H1 (cell line): Measurements from ENCODE around the gene UGGT2. TPM values are rescaled to one million over a fixed set of nuclear protein-coding genes. Genes with fewer than 3 reads are reported as not detected.

Experiments used
- CTCF ChIA-PET: fragments of 300-600 bp; sonication (Branson Sonifier 250); formaldehyde crosslinking; loops from one replicate; lab custom pipeline; 2021; ENCODE audit not compliant: partially characterized antibody; lab: Charles Lee
- POLR2A ChIA-PET: fragments of 300-600 bp; sonication (Branson Sonifier 250); formaldehyde crosslinking; loops from one replicate; lab custom pipeline; 2021; ENCODE audit warnings: inconsistent platforms; ENCODE audit not compliant: partially characterized antibody; lab: Charles Lee
- DNase-seq, 2 experiments: peaks; one replicate each; pipeline versions ENCODE4 v3.0.0 to v3.0.0-alpha.2; 2010 to 2022; ENCODE audit warnings: low spot score in 2 of 2, low read depth in 1 of 2, mixed read lengths in 1 of 2
- FAIRE-seq: peaks from 2 replicates; lab custom pipeline; 2011; peaks lifted over from hg19 to GRCh38; lab: Jason Lieb, UNC
- H2AFZ ChIP-seq: 2 replicates; pipeline ENCODE4 v1.8.1; 2012; ENCODE audit warnings: low read length, inconsistent platforms
- H2AK5ac ChIP-seq: 2 replicates; pipeline ENCODE4 v1.6.1; 2013; ENCODE audit warnings: low read depth, low read length
- H2BK120ac ChIP-seq: replicated peaks from 2 replicates; pipeline ENCODE3; 2013; ENCODE audit warnings: low read depth, low read length, inconsistent platforms
- H2BK12ac ChIP-seq: 2 replicates; pipeline ENCODE4 v1.6.1; 2013; ENCODE audit warnings: low read depth, low read length
- H2BK15ac ChIP-seq: 2 replicates; pipeline ENCODE4 v1.6.1; 2013; ENCODE audit warnings: low read length
- H2BK20ac ChIP-seq: 2 replicates; pipeline ENCODE4 v1.6.1; 2013; ENCODE audit warnings: low read length
- H2BK5ac ChIP-seq: 2 replicates; pipeline ENCODE4 v1.6.1; 2013; ENCODE audit warnings: low read depth, low read length
- H3K14ac ChIP-seq: 2 replicates; pipeline ENCODE4 v1.6.1; 2013; ENCODE audit warnings: inconsistent platforms; ENCODE audit not compliant: insufficient read length
- H3K18ac ChIP-seq: 2 replicates; pipeline ENCODE4 v1.6.1; 2013; ENCODE audit warnings: low read length; ENCODE audit errors: extremely low read depth
- H3K23ac ChIP-seq: 2 replicates; pipeline ENCODE4 v1.6.1; 2013; ENCODE audit warnings: inconsistent platforms; ENCODE audit not compliant: insufficient read length
- H3K23me2 ChIP-seq: 2 replicates; pipeline ENCODE4 v1.6.1; 2013; ENCODE audit warnings: low read depth, low read length
- H3K27ac ChIP-seq: 2 replicates; pipeline ENCODE4 v1.6.1; 2011; ENCODE audit warnings: low read depth, low read length, inconsistent platforms
- H3K27me3 ChIP-seq, 4 experiments: replicated peaks in 1 of 4; 1 replicate in 1 of 4; 2 replicates in 3 of 4; pipeline versions ENCODE4 v1.6.1 to v1.8.1; 2011 to 2013; ENCODE audit warnings: low read length in 3 of 4, mild to moderate bottlenecking in 3 of 4, inconsistent platforms in 2 of 4, mixed read lengths in 2 of 4, moderate library complexity in 1 of 4; ENCODE audit not compliant: control insufficient read depth in 3 of 4, insufficient read depth in 3 of 4; ENCODE audit errors: extremely low read depth in 1 of 4
- H3K36me3 ChIP-seq, 4 experiments: 2 replicates each; pipeline versions ENCODE4 v1.6.1 to v1.8.1; 2011 to 2013; ENCODE audit warnings: mild to moderate bottlenecking in 4 of 4, low read length in 3 of 4, moderate library complexity in 2 of 4, control low read depth in 1 of 4, inconsistent platforms in 1 of 4; ENCODE audit not compliant: insufficient read depth in 4 of 4, control insufficient read depth in 2 of 4
- H3K4ac ChIP-seq: replicated peaks from 2 replicates; pipeline ENCODE3; 2013; ENCODE audit warnings: low read length, low read depth, mixed read lengths, inconsistent platforms; ENCODE audit not compliant: insufficient read length
- H3K4me1 ChIP-seq, 4 experiments: replicated peaks in 1 of 4; 1 replicate in 1 of 4; 2 replicates in 3 of 4; pipeline versions ENCODE4 v1.6.1 to v1.8.1; 2011 to 2013; ENCODE audit warnings: low read length in 3 of 4, inconsistent platforms in 2 of 4, mixed read lengths in 1 of 4; ENCODE audit not compliant: insufficient read depth in 4 of 4, control insufficient read depth in 3 of 4
- H3K4me2 ChIP-seq, 2 experiments: 2 replicates each; pipeline versions ENCODE4 v1.6.1 to v1.8.1; 2011 to 2013; ENCODE audit warnings: low read depth in 2 of 2, low read length in 2 of 2, control low read depth in 1 of 2, inconsistent platforms in 1 of 2, mild to moderate bottlenecking in 1 of 2; ENCODE audit not compliant: insufficient read depth in 1 of 2
- H3K4me3 ChIP-seq, 4 experiments: fragments of 200-600, 300-600 bp in 1 of 4; sonication (generic), shearing (Covaris generic), sonication (Bioruptor Twin) in 1 of 4; 2 replicates each; pipeline versions ENCODE4 v1.5.1 to v1.8.1; 2011 to 2016; ENCODE audit warnings: low read length in 4 of 4, low read depth in 3 of 4, control low read depth in 2 of 4, inconsistent platforms in 2 of 4, mild to moderate bottlenecking in 2 of 4, mixed read lengths in 1 of 4, moderate library complexity in 1 of 4; ENCODE audit not compliant: insufficient read depth in 2 of 4; ENCODE audit errors: extremely low read depth in 1 of 4
- H3K56ac ChIP-seq: replicated peaks from 2 replicates; pipeline ENCODE3; 2013; ENCODE audit warnings: low read depth, mild to moderate bottlenecking, mixed read lengths, low read length, inconsistent platforms; ENCODE audit not compliant: insufficient read length
- H3K79me1 ChIP-seq: 2 replicates; pipeline ENCODE4 v1.6.1; 2013; ENCODE audit warnings: low read depth, low read length, control low read depth
- H3K79me2 ChIP-seq, 2 experiments: 2 replicates each; pipeline versions ENCODE4 v1.6.1 to v1.8.1; 2012 to 2013; ENCODE audit warnings: low read length in 2 of 2, mild to moderate bottlenecking in 2 of 2, inconsistent platforms in 1 of 2; ENCODE audit not compliant: insufficient read depth in 2 of 2, control insufficient read depth in 1 of 2
- H3K9ac ChIP-seq, 4 experiments: replicated peaks in 1 of 4; 1 replicate in 1 of 4; 2 replicates in 3 of 4; pipeline versions ENCODE4 v1.6.1 to v1.8.1; 2011 to 2013; ENCODE audit warnings: low read depth in 3 of 4, low read length in 3 of 4, control low read depth in 2 of 4, mild to moderate bottlenecking in 2 of 4, moderate library complexity in 2 of 4, inconsistent platforms in 1 of 4; ENCODE audit errors: extremely low read depth in 1 of 4
- H3K9me3 ChIP-seq, 2 experiments: 2 replicates each; pipeline versions ENCODE4 v1.6.1 to v1.8.1; 2012 to 2013; ENCODE audit warnings: mild to moderate bottlenecking in 2 of 2, moderate library complexity in 2 of 2, control low read depth in 1 of 2, inconsistent platforms in 1 of 2, low read depth in 1 of 2, low read length in 1 of 2, mixed read lengths in 1 of 2; ENCODE audit not compliant: insufficient read depth in 2 of 2
- H4K20me1 ChIP-seq, 2 experiments: replicated peaks in 1 of 2; 2 replicates each; pipeline versions ENCODE3 to v1.8.1; 2011 to 2013; ENCODE audit warnings: inconsistent platforms in 2 of 2, low read length in 2 of 2, mild to moderate bottlenecking in 1 of 2; ENCODE audit not compliant: insufficient read depth in 2 of 2, control insufficient read depth in 1 of 2
- H4K5ac ChIP-seq: 2 replicates; pipeline ENCODE4 v1.6.1; 2013; ENCODE audit warnings: low read length, low read depth, mixed read lengths, inconsistent platforms; ENCODE audit not compliant: insufficient read length
- H4K8ac ChIP-seq: 2 replicates; pipeline ENCODE4 v1.8.0; 2013; ENCODE audit warnings: mild to moderate bottlenecking, moderate library complexity, low read length, inconsistent platforms; ENCODE audit not compliant: insufficient read depth; ENCODE audit errors: extremely low read depth
- H4K91ac ChIP-seq: replicated peaks from 2 replicates; pipeline ENCODE3; 2013; ENCODE audit warnings: low read length, mixed read lengths, inconsistent platforms; ENCODE audit not compliant: insufficient read length
- CREB1 ChIP-seq: IDR thresholded peaks from 2 replicates; pipeline ENCODE4 v1.6.1; 2012; ENCODE audit warnings: inconsistent platforms
- EP300 ChIP-seq, 2 experiments: IDR thresholded peaks; 1 replicate in 1 of 2; 2 replicates in 1 of 2; pipeline ENCODE4 v1.6.1; 2011 to 2012; ENCODE audit warnings: low read depth in 2 of 2, low read length in 2 of 2, mild to moderate bottlenecking in 2 of 2, borderline replicate concordance in 1 of 2, inconsistent platforms in 1 of 2, moderate library complexity in 1 of 2
- FOSL1 ChIP-seq: IDR thresholded peaks from 2 replicates; pipeline ENCODE4 v1.6.1; 2011; ENCODE audit warnings: mild to moderate bottlenecking, low read depth, low read length, moderate library complexity; ENCODE audit not compliant: insufficient read depth
- GABPA ChIP-seq: IDR thresholded peaks from 2 replicates; pipeline ENCODE4 v1.6.1; 2011; ENCODE audit warnings: mild to moderate bottlenecking, low read length, moderate library complexity, borderline replicate concordance; ENCODE audit not compliant: insufficient read depth
- KDM4A ChIP-seq: IDR thresholded peaks from one replicate; pipeline ENCODE4 v1.7.1; 2012; ENCODE audit warnings: low read depth, mild to moderate bottlenecking, moderate library complexity, low read length, inconsistent platforms; ENCODE audit not compliant: severe bottlenecking
- TEAD4 ChIP-seq: IDR thresholded peaks from 2 replicates; pipeline ENCODE4 v1.6.1; 2012; ENCODE audit warnings: low read depth, low read length, inconsistent platforms, mixed read lengths
- WGBS, 2 experiments: shearing (Covaris generic) in 1 of 2; methylation state at CpG; one replicate each; pipeline versions ENCODE4 v1.1.6 to v1.1.7; 2013 to 2015; ENCODE audit warnings: low lambda C conversion rate in 2 of 2, mixed read lengths in 2 of 2, inconsistent platforms in 1 of 2, low coverage in 1 of 2, missing lambda C conversion rate in 1 of 2; ENCODE audit not compliant: insufficient replicate concordance in 2 of 2, insufficient coverage in 1 of 2, insufficient read length in 1 of 2; ENCODE audit errors: extremely low coverage in 1 of 2, missing lambda C conversion rate in 1 of 2; 5-methylcytosine and 5-hydroxymethylcytosine counted together
- polyA plus RNA-seq, 7 experiments: library from polyadenylated mRNA; depleted of rRNA in 3 of 7; stranded (reverse) in 5 of 7; unstranded in 2 of 7; fragments of >200 nt in 5 of 7; fragments of 200-250 nt in 2 of 7; gene quantifications; 1 replicate in 5 of 7; 2 replicates in 1 of 7; 4 replicates in 1 of 7; pipeline versions ENCODE4 v1.2.1 to v1.2.3, GENCODE V29; 2011 to 2013; ENCODE audit warnings: missing spikeins in 2 of 7, mixed read lengths in 2 of 7
- total RNA-seq: library from RNA; stranded (reverse); fragmentation: NEBNext Ultra II Directional; extraction: Animal tissue kit (Norgen Biotek cat#: 25700); gene quantifications from 2 replicates; pipeline ENCODE4 v1.2.1, GENCODE V29; 2021

UGGT2 gene
- total and polyA plus RNA-seq, 2 of the 8 experiments (the other 6 are each of a cell fraction or from before 2014, with no cell fraction given) = 5.9 to 25.1 TPM

DNA sequence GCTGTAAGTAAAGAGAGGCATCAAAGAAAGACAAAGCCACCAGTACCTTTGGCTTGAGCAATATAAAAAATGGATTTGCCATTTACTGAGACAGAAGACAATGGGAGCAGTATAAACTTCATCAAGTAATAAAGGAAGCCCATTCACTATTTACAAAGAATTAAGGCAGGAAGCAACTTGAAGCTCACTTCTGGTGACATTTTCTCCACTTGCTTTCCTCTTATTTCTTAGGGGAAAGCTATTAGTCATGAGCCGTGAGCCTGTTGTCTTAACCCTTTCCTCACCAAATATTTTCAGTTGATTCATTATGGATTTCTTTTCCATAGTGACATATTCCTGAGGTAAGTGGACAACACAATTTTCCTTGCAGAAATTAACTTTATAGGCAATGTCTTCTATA lies 219.5 kb downstream of the UGGT2 start:
- H3K36me3 ChIP-seq = no peaks in the 10 kb centered on the region
- WGBS, 2 experiments = 74% methylated on average over 1 of the region's 1 CpG; no CpG with 5 or more reads in 1 of the 2 experiments
- no peak overlapping the region for H3K27ac ChIP-seq
- no peaks in the 10 kb centered on the region for H3K79me2 ChIP-seq
- CTCF ChIA-PET = interaction anchor here (0.6 to 8.4 kb wide), 60 partner anchors 10 to 1274 kb away, joined by 3 to 142 read pairs (median 4); partner anchors contain the start of genes DNAJC3 and DZIP1
- H2BK120ac ChIP-seq = no peak overlapping the region
- no peak overlapping the region for H3K18ac ChIP-seq
- H2AK5ac ChIP-seq = no peak overlapping the region
- H3K4me2 ChIP-seq = no peak overlapping the region
- H2BK5ac ChIP-seq = no peak overlapping the region
- no peak overlapping the region for H3K14ac ChIP-seq
- no peaks in the 10 kb centered on the region for H4K20me1 ChIP-seq
- no peaks in the 10 kb centered on the region for H3K79me1 ChIP-seq
- H4K8ac ChIP-seq = no peak overlapping the region
- no peak for DNase-seq
- no peaks in the 10 kb centered on the region for H3K27me3 ChIP-seq
- H2BK20ac ChIP-seq = no peak overlapping the region
- H3K4me3 ChIP-seq = no peak overlapping the region
- no peaks in the 10 kb centered on the region for H3K23me2 ChIP-seq
- H3K9ac ChIP-seq = no peak overlapping the region
- no peak overlapping the region for H2BK12ac ChIP-seq
- no peak overlapping the region for H2BK15ac ChIP-seq
- H3K4ac ChIP-seq = no peak overlapping the region
- H2AFZ ChIP-seq = no peak overlapping the region
- no peak overlapping the region for H3K23ac ChIP-seq
- no peak overlapping the region for H4K5ac ChIP-seq
- POLR2A ChIA-PET = interaction anchor here (1.2 kb wide), 1 partner anchor 190 kb away, joined by 3 read pairs; no protein-coding TSS in a partner anchor
- peaks cover 4% of the 10 kb centered on the region in 2 experiments; a peak in 2 of 4 replicates for H3K9me3 ChIP-seq
- H3K56ac ChIP-seq = no peak overlapping the region
- FAIRE-seq = no peak
- TF ChIP-seq CREB1 = no peak
- no peak for TF ChIP-seq GABPA
- TF ChIP-seq TEAD4 = no peak
- no peak for TF ChIP-seq FOSL1
- no peak for TF ChIP-seq KDM4A
- TF ChIP-seq EP300 (IDR thresholded peaks at IDR 0.05; ENCODE audit: borderline replicate concordance in 1 of 2, low read depth in 2 of 2, low read length in 2 of 2) = no peak
- no peak overlapping the region for H4K91ac ChIP-seq
- H3K4me1 ChIP-seq = no peaks in the 10 kb centered on the region
